IPS DF 6.9 (cell line): ENCODE results near the gene TMEM169.

Experiments
- DNase-seq: peaks from one replicate; pipeline ENCODE4 v3.0.0-alpha.2; 2013; ENCODE audit warnings: low read depth, low spot score
- H3K27ac ChIP-seq: one replicate; pipeline ENCODE4 v1.5.1; 2013; ENCODE audit warnings: low read length, control low read depth
- H3K27me3 ChIP-seq: 2 replicates; pipeline ENCODE4 v1.6.1; 2013; ENCODE audit warnings: mild to moderate bottlenecking, low read length; ENCODE audit not compliant: control insufficient read depth, insufficient read depth
- H3K36me3 ChIP-seq: 2 replicates; pipeline ENCODE4 v1.6.1; 2013; ENCODE audit warnings: low read length; ENCODE audit not compliant: control insufficient read depth, insufficient read depth
- H3K4me1 ChIP-seq: 2 replicates; pipeline ENCODE4 v1.6.1; 2013; ENCODE audit warnings: low read length; ENCODE audit not compliant: control insufficient read depth, insufficient read depth
- H3K4me3 ChIP-seq: 2 replicates; pipeline ENCODE4 v1.5.1; 2013; ENCODE audit warnings: mild to moderate bottlenecking, low read length
- H3K9me3 ChIP-seq: 2 replicates; pipeline ENCODE4 v1.6.1; 2013; ENCODE audit warnings: low read length, inconsistent platforms; ENCODE audit not compliant: control insufficient read depth, insufficient read depth
- WGBS: extraction: QIAGEN DNeasy Blood & Tissue Kit; methylation state at CpG from one replicate; pipeline ENCODE4 v1.1.7; 2013; ENCODE audit warnings: mixed read lengths, missing lambda C conversion rate; ENCODE audit not compliant: insufficient read length, insufficient coverage; 5-methylcytosine and 5-hydroxymethylcytosine counted together

TMEM169 gene

GRCh38 chr2:216113572-216113971 is 31.9 kb downstream of the TMEM169 start:
- no peak overlapping the region for H3K27ac ChIP-seq
- peaks cover 22% of the 10 kb centered on the region; the same call in 1 of the 2 replicates for H3K36me3 ChIP-seq
- H3K27me3 ChIP-seq, result no peaks in the 10 kb centered on the region
- H3K9me3 ChIP-seq, result no peaks in the 10 kb centered on the region
- no peak for DNase-seq
- no peak overlapping the region for H3K4me3 ChIP-seq
- WGBS, result no CpG with 5 or more reads among the region's 3 CpGs
- H3K4me1 ChIP-seq, result no peaks in the 10 kb centered on the region; the same call in 1 of the 2 replicates

GRCh38 chr2:216114382-216114713 is 32.6 kb downstream of the TMEM169 start:
- DNase-seq, result no peak
- WGBS, result no CpG with 5 or more reads among the region's 4 CpGs
- Histone ChIP-seq H3K4me3 (no peak overlapping the region), H3K9me3 (no peaks in the 10 kb centered on the region), H3K27ac (no peak overlapping the region), H3K4me1 (no peaks in the 10 kb centered on the region; the same call in 1 of the 2 replicates), H3K36me3 (peaks cover 26% of the 10 kb centered on the region; the same call in 1 of the 2 replicates), H3K27me3 (no peaks in the 10 kb centered on the region)

GRCh38 chr2:216114714-216115531 is 33.2 kb downstream of the TMEM169 start:
- Histone ChIP-seq H3K9me3 (no peaks in the 10 kb centered on the region), H3K4me1 (no peaks in the 10 kb centered on the region; the same call in 1 of the 2 replicates), H3K4me3 (no peak overlapping the region), H3K36me3 (peaks cover 28% of the 10 kb centered on the region; the same call in 1 of the 2 replicates), H3K27me3 (no peaks in the 10 kb centered on the region), H3K27ac (no peak overlapping the region)
- DNase-seq, result peak; percentile 100
- WGBS, result no CpG with 5 or more reads among the region's 29 CpGs

- WGBS, result no CpG with 5 or more reads among the region's 1 CpG
- Histone ChIP-seq H3K27ac (no peak overlapping the region), H3K36me3 (peaks cover 33% of the 10 kb centered on the region; the same call in 1 of the 2 replicates), H3K4me3 (no peak overlapping the region), H3K27me3 (no peaks in the 10 kb centered on the region), H3K9me3 (no peaks in the 10 kb centered on the region), H3K4me1 (no peaks in the 10 kb centered on the region; the same call in 1 of the 2 replicates)
- DNase-seq, result no peak
Observed at GRCh38 chr2:216116418-216116817, 34.7 kb downstream of the TMEM169 start.

GRCh38 chr2:216117561-216118340 is 36.0 kb downstream of the TMEM169 start:
- no peaks in the 10 kb centered on the region for H3K9me3 ChIP-seq
- no peak for DNase-seq
- H3K36me3 ChIP-seq, result peaks cover 37% of the 10 kb centered on the region; the same call in 1 of the 2 replicates
- WGBS, result no CpG with 5 or more reads among the region's 4 CpGs
- no peak overlapping the region for H3K27ac ChIP-seq
- no peaks in the 10 kb centered on the region; the same call in 1 of the 2 replicates for H3K4me1 ChIP-seq
- no peak overlapping the region for H3K4me3 ChIP-seq
- no peaks in the 10 kb centered on the region for H3K27me3 ChIP-seq

GRCh38 chr2:216118474-216118873 is 36.8 kb downstream of the TMEM169 start:
- Histone ChIP-seq H3K4me1 (no peaks in the 10 kb centered on the region; the same call in 1 of the 2 replicates), H3K9me3 (no peaks in the 10 kb centered on the region), H3K36me3 (peaks cover 32% of the 10 kb centered on the region; the same call in 1 of the 2 replicates), H3K27me3 (no peaks in the 10 kb centered on the region), H3K4me3 (no peak overlapping the region), H3K27ac (no peak overlapping the region)
- WGBS, result no CpG with 5 or more reads among the region's 1 CpG
- DNase-seq, result no peak

- no peak for DNase-seq
- Histone ChIP-seq H3K27ac (no peak overlapping the region), H3K9me3 (no peaks in the 10 kb centered on the region), H3K36me3 (peaks cover 31% of the 10 kb centered on the region; the same call in 1 of the 2 replicates), H3K27me3 (no peaks in the 10 kb centered on the region), H3K4me1 (no peaks in the 10 kb centered on the region; the same call in 1 of the 2 replicates), H3K4me3 (no peak overlapping the region)
- WGBS, result no CpG with 5 or more reads among the region's 2 CpGs
Observed at GRCh38 chr2:216119146-216119545, 37.4 kb downstream of the TMEM169 start.

GRCh38 chr2:216119986-216120385 is 38.3 kb downstream of the TMEM169 start:
- no peaks in the 10 kb centered on the region for H3K9me3 ChIP-seq
- H3K36me3 ChIP-seq, result peaks cover 34% of the 10 kb centered on the region; the same call in 1 of the 2 replicates
- no peaks in the 10 kb centered on the region for H3K4me1 ChIP-seq
- WGBS, result no CpG with 5 or more reads among the region's 3 CpGs
- H3K27me3 ChIP-seq, result no peaks in the 10 kb centered on the region
- no peak overlapping the region for H3K4me3 ChIP-seq
- H3K27ac ChIP-seq, result no peak overlapping the region
- no peak for DNase-seq

GRCh38 chr2:216121255-216121654 is 39.5 kb downstream of the TMEM169 start:
- WGBS, result no CpG with 5 or more reads among the region's 3 CpGs
- Histone ChIP-seq H3K27me3 (no peaks in the 10 kb centered on the region), H3K36me3 (peaks cover 34% of the 10 kb centered on the region; the same call in 1 of the 2 replicates), H3K4me1 (no peaks in the 10 kb centered on the region), H3K4me3 (no peak overlapping the region), H3K9me3 (no peaks in the 10 kb centered on the region), H3K27ac (no peak overlapping the region)
- no peak for DNase-seq

GRCh38 chr2:216126943-216127342 is 45.2 kb downstream of the TMEM169 start:
- H3K4me1 ChIP-seq, result no peaks in the 10 kb centered on the region
- no peaks in the 10 kb centered on the region for H3K27me3 ChIP-seq
- peaks cover 19% of the 10 kb centered on the region; the same call in 1 of the 2 replicates for H3K36me3 ChIP-seq
- no peak overlapping the region for H3K27ac ChIP-seq
- no peak for DNase-seq
- WGBS, result no CpG with 5 or more reads among the region's 5 CpGs
- no peak overlapping the region for H3K4me3 ChIP-seq
- H3K9me3 ChIP-seq, result no peaks in the 10 kb centered on the region
